ENCODE data around the gene CHRM4.

The CHRM4 gene

DNA sequence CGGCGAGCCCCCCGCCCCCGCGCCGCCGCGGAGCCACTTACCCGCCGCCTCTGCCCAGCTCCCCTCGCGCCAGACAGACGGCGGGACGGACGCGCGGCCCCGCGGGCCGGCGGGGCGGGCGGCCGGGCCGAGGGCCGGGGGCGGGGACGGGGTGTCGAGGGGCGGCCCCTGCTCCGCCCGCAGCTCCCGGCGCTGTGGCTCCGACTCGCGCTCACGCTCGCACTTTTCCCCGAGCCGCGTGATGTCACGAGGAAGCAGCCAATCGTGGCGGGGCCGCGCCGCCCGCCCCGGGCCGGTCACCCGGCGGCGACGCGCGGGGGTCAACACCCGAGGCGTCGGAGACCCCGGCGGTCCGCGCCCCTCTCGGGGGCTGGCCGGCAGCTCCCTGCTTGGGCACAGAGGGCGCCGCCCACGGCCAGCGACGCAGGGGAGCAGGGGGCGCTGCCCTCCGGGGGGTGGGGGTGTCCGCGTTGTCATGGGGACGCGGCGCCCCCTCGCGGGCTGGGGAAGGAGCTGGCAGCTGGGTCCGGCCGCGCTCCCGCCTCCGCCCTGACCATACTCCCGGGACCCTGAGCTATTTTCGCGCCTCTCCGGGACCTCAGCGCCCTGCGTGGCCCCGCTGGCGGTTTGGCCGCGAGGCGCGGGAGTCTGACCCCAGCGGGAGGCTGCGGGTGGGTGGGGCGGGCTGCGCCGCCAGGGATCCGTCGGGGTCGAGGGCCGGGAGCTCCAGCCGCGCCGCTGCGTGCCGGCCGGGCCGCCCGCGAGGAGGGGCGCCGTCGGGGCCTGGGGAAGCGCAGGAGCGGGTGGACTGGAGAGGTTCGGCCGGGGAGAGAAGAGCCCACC, at the start of gene CHRM4:
CHRM4 (minus strand) TSS at position 199 of the 843 bp plus-strand sequence. CDS start 5,219 bp downstream, outside the sequence.
- no peak within 1 kb of the TSS for H3K27ac ChIP-seq (ENCODE audit: low read depth, low read length)
- H3K4me3 ChIP-seq (ENCODE audit: low read depth, low read length): peak within 1 kb of the TSS; percentile 77
- peaks cover 37% of the 10 kb centered on the region for H3K4me1 ChIP-seq (ENCODE audit: control insufficient read depth, insufficient read depth, low read length)
- H3K9me3 ChIP-seq (ENCODE audit: control insufficient read depth, insufficient read depth, low read depth, low read length): no peaks in the 10 kb centered on the region
- H3K36me3 ChIP-seq (ENCODE audit: control insufficient read depth, insufficient read depth, low read length): peaks cover 5% of the 10 kb centered on the region
- H3K27me3 ChIP-seq (ENCODE audit: control insufficient read depth, insufficient read depth, low read length): peaks cover 66% of the 10 kb centered on the region
- no peak within 1 kb of the TSS for H3K9ac ChIP-seq (ENCODE audit: low read length)

DNA sequence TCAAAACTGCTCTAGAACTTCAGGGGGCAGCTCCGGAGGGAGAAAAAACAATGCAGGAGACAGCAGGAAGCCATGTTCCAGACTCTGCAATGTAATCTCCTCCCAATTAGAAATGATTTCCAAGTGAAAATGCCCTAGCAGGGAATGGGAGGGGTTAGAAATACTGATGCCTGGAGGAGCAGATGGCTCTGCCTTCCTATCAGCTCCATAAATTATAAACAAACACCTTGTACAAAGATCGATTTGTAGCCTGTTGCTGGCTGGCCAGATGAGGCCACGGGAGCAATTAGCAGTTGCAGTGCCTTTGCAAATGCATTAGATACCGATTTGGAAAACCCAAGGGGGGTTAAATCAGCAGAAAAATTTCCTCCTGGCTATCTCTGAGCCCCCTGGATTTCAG, 46.6 kb upstream of the CHRM4 start:
- Histone ChIP-seq H3K27me3 (ENCODE audit: control insufficient read depth, insufficient read depth, low read length) (no peaks in the 10 kb centered on the region), H3K36me3 (ENCODE audit: control insufficient read depth, insufficient read depth, low read length) (peaks cover 27% of the 10 kb centered on the region), H3K4me3 (ENCODE audit: low read depth, low read length) (no peak overlapping the region), H3K9ac (ENCODE audit: low read length) (no peak overlapping the region), H3K27ac (ENCODE audit: low read depth, low read length) (no peak overlapping the region), H3K4me1 (ENCODE audit: control insufficient read depth, insufficient read depth, low read length) (peaks cover 36% of the 10 kb centered on the region), H3K9me3 (ENCODE audit: control insufficient read depth, insufficient read depth, low read depth, low read length) (no peaks in the 10 kb centered on the region)

DNA sequence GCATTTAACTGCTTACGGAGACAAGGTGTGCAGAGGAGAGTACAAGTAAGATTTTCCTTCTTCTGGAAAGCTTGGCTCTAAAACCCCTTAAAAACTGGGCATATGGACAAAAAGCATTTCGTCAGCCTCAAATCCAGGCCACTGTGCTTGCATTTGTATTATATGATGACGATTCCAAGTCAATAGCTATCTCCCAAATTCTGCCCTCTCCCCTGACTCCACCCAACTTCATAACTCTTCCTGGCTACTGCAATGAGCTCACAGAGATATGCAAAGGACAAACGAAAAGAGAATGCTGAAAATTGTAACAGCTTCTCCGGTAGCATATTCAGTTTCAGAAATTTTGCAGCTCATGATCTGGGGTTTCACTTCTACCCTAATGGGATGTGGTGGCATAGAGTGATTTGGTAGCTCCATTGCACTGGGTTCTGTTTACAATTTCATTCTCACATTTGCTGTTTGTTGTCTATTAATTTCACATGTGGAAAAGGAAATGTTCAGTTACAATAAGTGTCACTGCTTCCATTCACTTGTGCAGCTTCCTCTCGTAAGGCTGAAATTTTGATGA, 45.6 kb upstream of the CHRM4 start:
- Histone ChIP-seq H3K36me3 (ENCODE audit: control insufficient read depth, insufficient read depth, low read length) (peaks cover 30% of the 10 kb centered on the region), H3K4me3 (ENCODE audit: low read depth, low read length) (no peak overlapping the region), H3K27ac (ENCODE audit: low read depth, low read length) (no peak overlapping the region), H3K9me3 (ENCODE audit: control insufficient read depth, insufficient read depth, low read depth, low read length) (no peaks in the 10 kb centered on the region), H3K9ac (ENCODE audit: low read length) (no peak overlapping the region), H3K4me1 (ENCODE audit: control insufficient read depth, insufficient read depth, low read length) (peaks cover 36% of the 10 kb centered on the region), H3K27me3 (ENCODE audit: control insufficient read depth, insufficient read depth, low read length) (no peaks in the 10 kb centered on the region)

DNA sequence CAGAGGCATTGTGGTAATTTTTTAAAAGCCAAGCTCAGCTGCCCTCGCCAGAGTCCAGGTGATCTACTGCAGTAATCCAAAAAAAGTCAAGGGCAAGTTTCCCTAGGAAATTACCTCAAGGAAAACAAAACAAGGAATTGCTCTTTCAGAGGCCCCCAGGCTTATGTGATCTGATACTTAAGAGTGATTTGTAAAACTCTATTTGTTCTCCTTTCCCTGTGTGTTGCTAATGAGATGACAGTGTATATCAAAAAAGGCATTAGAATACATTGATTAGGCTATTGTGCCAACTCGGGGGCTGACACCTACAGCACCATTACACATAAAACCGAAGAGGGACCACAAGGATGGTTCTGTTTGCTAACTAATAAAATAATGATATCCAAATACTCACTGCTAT, 44.5 kb upstream of the CHRM4 start:
- Histone ChIP-seq H3K4me1 (ENCODE audit: control insufficient read depth, insufficient read depth, low read length) (peaks cover 36% of the 10 kb centered on the region), H3K27me3 (ENCODE audit: control insufficient read depth, insufficient read depth, low read length) (no peaks in the 10 kb centered on the region)

DNA sequence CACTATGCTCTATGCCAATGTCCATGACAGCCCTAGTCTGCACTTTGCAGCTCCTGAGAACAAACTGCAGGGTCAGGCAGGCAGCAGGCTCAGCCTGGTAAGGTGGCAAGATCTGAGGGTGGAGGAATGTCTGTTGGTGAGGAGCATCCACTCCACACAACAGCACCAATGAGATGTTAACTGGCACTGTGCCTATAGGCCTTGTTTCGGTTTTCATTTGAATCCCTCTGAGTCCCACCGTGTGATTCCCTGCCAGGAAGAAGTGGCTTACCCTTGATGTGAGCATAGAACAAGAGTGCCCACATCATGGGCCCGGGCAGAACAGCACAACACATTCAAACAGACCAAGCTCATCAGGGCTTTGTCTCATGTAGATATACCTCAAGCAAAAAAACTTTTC, 44.1 kb upstream of the CHRM4 start:
- H3K27ac ChIP-seq (ENCODE audit: low read depth, low read length): no peak overlapping the region
- H3K36me3 ChIP-seq (ENCODE audit: control insufficient read depth, insufficient read depth, low read length): peaks cover 34% of the 10 kb centered on the region
- H3K27me3 ChIP-seq (ENCODE audit: control insufficient read depth, insufficient read depth, low read length): no peaks in the 10 kb centered on the region
- no peak overlapping the region for H3K9ac ChIP-seq (ENCODE audit: low read length)
- 0 out of 2 replicates have a peak overlapping the region, but pooled peaks have one; percentile 7 for H3K4me3 ChIP-seq (ENCODE audit: low read depth, low read length)
- peaks cover 36% of the 10 kb centered on the region for H3K4me1 ChIP-seq (ENCODE audit: control insufficient read depth, insufficient read depth, low read length)
- H3K9me3 ChIP-seq (ENCODE audit: control insufficient read depth, insufficient read depth, low read depth, low read length): no peaks in the 10 kb centered on the region

More for the DNA sequence above, 44.5 kb upstream of the CHRM4 start:
- no peaks in the 10 kb centered on the region for H3K9me3 ChIP-seq (ENCODE audit: control insufficient read depth, insufficient read depth, low read depth, low read length)
- H3K27ac ChIP-seq (ENCODE audit: low read depth, low read length): no peak overlapping the region
- H3K9ac ChIP-seq (ENCODE audit: low read length): no peak overlapping the region
- H3K36me3 ChIP-seq (ENCODE audit: control insufficient read depth, insufficient read depth, low read length): peaks cover 30% of the 10 kb centered on the region
- 0 out of 2 replicates have a peak overlapping the region, but pooled peaks have one; percentile 7 for H3K4me3 ChIP-seq (ENCODE audit: low read depth, low read length)

DNA sequence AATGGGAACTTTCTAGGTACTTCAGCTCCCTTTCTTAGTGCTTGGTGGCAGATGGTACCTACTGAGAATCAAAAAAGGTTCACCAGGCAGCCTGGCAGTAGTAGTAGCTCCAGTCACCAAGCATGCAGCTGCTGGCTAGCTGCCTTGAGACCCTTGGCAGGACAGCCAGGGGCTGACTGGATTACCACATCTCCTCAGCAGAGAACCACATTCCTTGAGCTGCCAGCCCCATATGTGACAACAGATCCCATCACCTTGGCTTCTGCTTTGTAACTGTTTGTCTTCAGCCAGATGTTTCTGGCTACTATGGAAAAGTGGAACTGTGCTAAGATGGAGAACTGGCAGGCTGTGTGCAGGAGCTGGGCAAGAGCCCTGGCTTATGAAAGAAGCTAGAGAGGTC, 39.6 kb upstream of the CHRM4 start:
- Histone ChIP-seq H3K36me3 (ENCODE audit: control insufficient read depth, insufficient read depth, low read length) (peaks cover 35% of the 10 kb centered on the region), H3K4me1 (ENCODE audit: control insufficient read depth, insufficient read depth, low read length) (peaks cover 22% of the 10 kb centered on the region), H3K27me3 (ENCODE audit: control insufficient read depth, insufficient read depth, low read length) (no peaks in the 10 kb centered on the region), H3K9me3 (ENCODE audit: control insufficient read depth, insufficient read depth, low read depth, low read length) (no peaks in the 10 kb centered on the region), H3K9ac (ENCODE audit: low read length) (no peak overlapping the region), H3K4me3 (ENCODE audit: low read depth, low read length) (no peak overlapping the region), H3K27ac (ENCODE audit: low read depth, low read length) (no peak overlapping the region)

DNA sequence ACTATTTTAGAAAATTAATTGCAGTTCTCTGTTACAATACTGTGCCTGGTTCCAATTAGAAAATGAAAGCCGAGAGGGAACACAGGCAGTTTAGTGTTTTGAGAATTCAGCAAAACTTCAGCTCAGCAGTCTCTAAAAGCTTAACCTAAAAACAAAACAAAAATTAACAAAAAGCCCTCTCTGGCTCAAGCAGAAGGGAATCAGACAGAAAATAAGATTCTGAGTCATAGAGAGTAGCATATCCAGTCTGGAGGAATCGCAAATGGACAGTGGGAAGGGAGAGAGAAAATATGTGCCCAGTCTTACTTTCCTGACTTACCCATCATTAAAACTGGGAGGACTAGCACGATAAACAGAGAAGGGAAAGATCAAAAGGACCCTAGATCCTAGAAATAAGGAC, 38.1 kb upstream of the CHRM4 start:
- H3K36me3 ChIP-seq (ENCODE audit: control insufficient read depth, insufficient read depth, low read length): peaks cover 33% of the 10 kb centered on the region
- no peaks in the 10 kb centered on the region for H3K27me3 ChIP-seq (ENCODE audit: control insufficient read depth, insufficient read depth, low read length)
- no peak overlapping the region for H3K27ac ChIP-seq (ENCODE audit: low read depth, low read length)
- H3K4me3 ChIP-seq (ENCODE audit: low read depth, low read length): no peak overlapping the region
- H3K9ac ChIP-seq (ENCODE audit: low read length): no peak overlapping the region
- H3K9me3 ChIP-seq (ENCODE audit: control insufficient read depth, insufficient read depth, low read depth, low read length): no peaks in the 10 kb centered on the region
- peaks cover 12% of the 10 kb centered on the region for H3K4me1 ChIP-seq (ENCODE audit: control insufficient read depth, insufficient read depth, low read length)

DNA sequence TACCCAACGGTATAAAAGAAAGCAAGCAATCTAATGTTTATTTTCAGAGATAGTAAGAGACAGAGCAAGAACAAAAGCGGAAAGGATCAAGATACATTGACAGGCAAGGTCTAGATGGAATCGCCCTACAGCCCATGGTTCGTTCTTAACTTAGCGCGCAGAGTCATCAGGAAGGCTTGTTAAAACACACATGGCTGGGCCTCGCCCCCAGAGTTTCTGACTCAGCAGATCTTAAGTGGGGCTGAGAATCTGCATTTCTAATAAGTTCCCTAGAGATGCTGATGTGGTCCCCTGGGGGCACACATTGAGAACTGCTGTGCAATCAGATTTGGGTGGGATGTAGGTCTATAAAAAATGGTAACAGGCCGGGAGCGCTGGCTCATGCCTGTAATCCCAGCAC, 35.8 kb upstream of the CHRM4 start:
- Histone ChIP-seq H3K9me3 (ENCODE audit: control insufficient read depth, insufficient read depth, low read depth, low read length) (no peaks in the 10 kb centered on the region), H3K27ac (ENCODE audit: low read depth, low read length) (no peak overlapping the region), H3K4me1 (ENCODE audit: control insufficient read depth, insufficient read depth, low read length) (peaks cover 12% of the 10 kb centered on the region), H3K36me3 (ENCODE audit: control insufficient read depth, insufficient read depth, low read length) (peaks cover 17% of the 10 kb centered on the region), H3K27me3 (ENCODE audit: control insufficient read depth, insufficient read depth, low read length) (no peaks in the 10 kb centered on the region), H3K9ac (ENCODE audit: low read length) (no peak overlapping the region), H3K4me3 (ENCODE audit: low read depth, low read length) (no peak overlapping the region)

DNA sequence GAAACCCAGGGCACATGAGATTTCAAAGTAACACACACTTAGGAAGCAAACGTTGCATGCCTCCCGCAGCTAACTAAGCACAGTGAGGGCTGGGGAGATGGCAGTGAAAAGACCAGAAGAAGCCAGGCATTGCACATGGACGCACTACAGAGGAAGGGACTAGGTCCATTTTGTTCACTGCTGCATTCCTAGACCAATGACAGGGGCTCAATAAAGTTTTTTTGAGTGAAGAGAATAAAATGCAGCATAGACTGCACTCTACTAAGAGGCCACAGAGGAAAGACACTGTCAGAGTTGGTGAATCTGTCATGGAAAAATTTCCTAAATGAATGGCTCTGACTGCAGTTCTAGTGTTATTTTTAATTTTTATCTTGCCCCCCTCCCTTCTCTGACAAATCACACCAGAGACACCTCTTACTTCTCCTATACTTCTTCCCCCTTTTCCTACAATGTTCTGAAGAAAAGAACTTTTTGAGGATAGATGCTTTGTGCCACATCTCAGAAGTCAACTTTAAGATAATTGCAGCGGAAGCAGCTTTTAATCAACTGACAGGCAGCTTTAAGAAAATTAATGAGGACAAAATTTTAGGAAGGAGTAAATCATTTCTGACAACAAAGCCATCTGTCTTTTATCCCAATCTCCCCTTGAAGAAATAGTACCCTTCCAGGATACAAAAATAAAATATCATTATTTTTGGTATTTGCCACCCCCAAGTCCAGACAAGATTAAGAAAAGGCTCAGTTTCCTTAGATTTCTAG, 34.8 kb upstream of the CHRM4 start:
- no peak overlapping the region for H3K4me3 ChIP-seq (ENCODE audit: low read depth, low read length)
- H3K27ac ChIP-seq (ENCODE audit: low read depth, low read length): no peak overlapping the region
- H3K27me3 ChIP-seq (ENCODE audit: control insufficient read depth, insufficient read depth, low read length): no peaks in the 10 kb centered on the region
- peaks cover 12% of the 10 kb centered on the region for H3K4me1 ChIP-seq (ENCODE audit: control insufficient read depth, insufficient read depth, low read length)
- no peak overlapping the region for H3K9ac ChIP-seq (ENCODE audit: low read length)
- H3K9me3 ChIP-seq (ENCODE audit: control insufficient read depth, insufficient read depth, low read depth, low read length): no peaks in the 10 kb centered on the region
- peaks cover 15% of the 10 kb centered on the region for H3K36me3 ChIP-seq (ENCODE audit: control insufficient read depth, insufficient read depth, low read length)

DNA sequence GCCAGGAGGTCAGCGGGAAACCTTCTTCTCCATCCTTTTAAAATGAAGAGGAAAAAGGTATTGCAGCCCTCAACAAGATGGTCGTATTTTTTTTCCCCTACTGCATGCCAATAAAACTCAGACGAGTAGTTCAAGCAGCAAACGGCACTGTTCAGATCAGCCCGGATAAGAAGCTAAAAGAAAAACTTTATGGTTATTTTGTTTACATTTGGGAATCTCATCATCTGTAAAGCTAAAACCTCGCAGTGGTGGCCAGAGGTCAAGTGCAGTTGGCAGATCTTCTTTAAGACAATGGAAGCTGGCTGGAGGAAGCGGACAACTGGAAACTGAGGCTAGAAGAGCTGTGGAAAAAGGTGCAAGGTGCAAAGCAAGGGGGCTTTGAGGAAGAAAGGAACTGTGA, 31.0 kb upstream of the CHRM4 start:
- no peaks in the 10 kb centered on the region for H3K9me3 ChIP-seq (ENCODE audit: control insufficient read depth, insufficient read depth, low read depth, low read length)
- no peaks in the 10 kb centered on the region for H3K27me3 ChIP-seq (ENCODE audit: control insufficient read depth, insufficient read depth, low read length)
- no peak overlapping the region for H3K9ac ChIP-seq (ENCODE audit: low read length)
- peaks cover 6% of the 10 kb centered on the region; the same call in 1 of the 2 replicates for H3K4me1 ChIP-seq (ENCODE audit: control insufficient read depth, insufficient read depth, low read length)
- H3K36me3 ChIP-seq (ENCODE audit: control insufficient read depth, insufficient read depth, low read length): peaks cover 16% of the 10 kb centered on the region
- H3K27ac ChIP-seq (ENCODE audit: low read depth, low read length): no peak overlapping the region
- no peak overlapping the region for H3K4me3 ChIP-seq (ENCODE audit: low read depth, low read length)
